Measurements from ENCODE around the gene CPNE8. TPM values are rescaled to one million over a fixed set of nuclear protein-coding genes. Genes with fewer than 3 reads are reported as not detected.

Gene CPNE8
- total and polyA plus RNA-seq, 2 of the 4 experiments (the other 2 are of a cell fraction): not detected

- H3K4ac ChIP-seq (ENCODE audit: low read depth, low read length): no peak overlapping the region
- POLR2A ChIA-PET (ENCODE audit: unreplicated experiment): no interaction called here
- CTCF ChIA-PET: no interaction called here
- H3K27me3 ChIP-seq (ENCODE audit: control insufficient read depth, insufficient read depth, low read length): no peaks in the 10 kb centered on the region
- H2BK5ac ChIP-seq (ENCODE audit: low read depth, low read length, poor library complexity, severe bottlenecking): no peak overlapping the region
- no peak overlapping the region for H2AK9ac ChIP-seq (replicated peaks; ENCODE audit: low read depth, low read length, poor library complexity)
- H3K23ac ChIP-seq (ENCODE audit: low read depth, low read length): no peak overlapping the region
- no peak overlapping the region for H2AK5ac ChIP-seq (ENCODE audit: low read depth, low read length)
- no peaks in the 10 kb centered on the region for H4K20me1 ChIP-seq (ENCODE audit: insufficient read depth, low read length)
- no peak overlapping the region for H4K91ac ChIP-seq (ENCODE audit: insufficient read depth, low read depth, low read length)
- no peak overlapping the region for H4K8ac ChIP-seq (ENCODE audit: low read depth in 2 of 2, low read length in 2 of 2)
- H3K18ac ChIP-seq (ENCODE audit: low read depth, low read length): no peak overlapping the region
- no peak overlapping the region for H3K4me2 ChIP-seq (ENCODE audit: low read depth, low read length)
- in situ Hi-C loops (cut with MboI; ENCODE audit: low sequenced_read_pairs): no loop called here
- H3K56ac ChIP-seq (ENCODE audit: extremely low read depth, insufficient read depth, low read length): no peak overlapping the region
- no peak overlapping the region for H2BK15ac ChIP-seq (ENCODE audit: low read depth, low read length)
- no peak for TF ChIP-seq MAFK (IDR thresholded peaks at IDR 0.05; ENCODE audit: low read depth, low read length)
- no peak for TF ChIP-seq MXI1 (IDR thresholded peaks at IDR 0.05; ENCODE audit: borderline replicate concordance, low read depth, low read length)
- no peak for TF ChIP-seq POLR2A (IDR thresholded peaks at IDR 0.05; ENCODE audit: low read depth, low read length)
- no peak for TF ChIP-seq RFX5 (IDR thresholded peaks at IDR 0.05; ENCODE audit: low read depth, low read length)
- no peak for TF ChIP-seq SMC3 (IDR thresholded peaks at IDR 0.05; ENCODE audit: low read depth, low read length)
- TF ChIP-seq USF2 (IDR thresholded peaks at IDR 0.05; ENCODE audit: low read depth, low read length): no peak
- no peak for TF ChIP-seq RCOR1 (IDR thresholded peaks at IDR 0.05; ENCODE audit: insufficient replicate concordance, low read length)
- TF ChIP-seq NFE2L2 (IDR thresholded peaks at IDR 0.05; ENCODE audit: low read depth, low read length): no peak
- TF ChIP-seq RAD21 (IDR thresholded peaks at IDR 0.05; ENCODE audit: low read length): no peak
- TF ChIP-seq CHD1 (IDR thresholded peaks at IDR 0.05; ENCODE audit: low read depth, low read length): no peak
- TF ChIP-seq BHLHE40 (IDR thresholded peaks at IDR 0.05; ENCODE audit: low read depth, low read length): no peak
- TF ChIP-seq CEBPB (IDR thresholded peaks at IDR 0.05; ENCODE audit: low read depth, low read length): no peak
- TF ChIP-seq MAZ (IDR thresholded peaks at IDR 0.05; ENCODE audit: borderline replicate concordance, low read depth, low read length): no peak
- no peak for TF ChIP-seq FOS (IDR thresholded peaks at IDR 0.05; ENCODE audit: low read depth, low read length)
- TF ChIP-seq ELK1 (IDR thresholded peaks at IDR 0.05; ENCODE audit: borderline replicate concordance, low read depth, low read length): no peak
- no peak for TF ChIP-seq CTCF (conservative IDR thresholded peaks at IDR 0.05; ENCODE audit: low read depth, low read length)
- no peak overlapping the region for H2AFZ ChIP-seq (replicated peaks; ENCODE audit: low read length, poor library complexity)
- H3K4me1 ChIP-seq (ENCODE audit: control insufficient read depth, insufficient read depth, low read length): no peaks in the 10 kb centered on the region
- DNase-seq (no peak), ATAC-seq (ENCODE audit: low read depth) (no peak)
- H3K14ac ChIP-seq (replicated peaks; ENCODE audit: low read depth, low read length): no peak overlapping the region
- no peak overlapping the region for H4K5ac ChIP-seq (ENCODE audit: low read depth, low read length)
- no peak overlapping the region for H3K9ac ChIP-seq (ENCODE audit: low read depth, low read length)
- H3K36me3 ChIP-seq (ENCODE audit: control insufficient read depth, insufficient read depth, low read length): no peaks in the 10 kb centered on the region
- H3K79me1 ChIP-seq (ENCODE audit: low read depth in 1 of 2, low read length in 2 of 2): no peaks in the 10 kb centered on the region
- dilution Hi-C loops (cut with HindIII; ENCODE audit: low sequenced_read_pairs, unreplicated experiment): no loop called here
- no peak overlapping the region for H2BK120ac ChIP-seq (ENCODE audit: low read depth, low read length)
- BruUV-seq (replicated peaks): no TSS peak
- peaks cover 5% of the 10 kb centered on the region; the same call in 1 of the 2 replicates for H3K9me3 ChIP-seq (ENCODE audit: control insufficient read depth, insufficient read depth, low read length)
- intact Hi-C loops (cut with micrococcal nuclease): loop anchor here (10.0 kb wide), 1 partner anchor 236 kb away; no protein-coding TSS in a partner anchor
- no peaks in the 10 kb centered on the region for H3K9me1 ChIP-seq (ENCODE audit: insufficient read depth, low read length)
- H3K4me3 ChIP-seq (ENCODE audit: insufficient read depth, low read depth, low read length): no peak overlapping the region
- H2BK20ac ChIP-seq (ENCODE audit: low read depth, low read length): no peak overlapping the region
- no peak overlapping the region for H3K27ac ChIP-seq (ENCODE audit: insufficient read depth, low read length)
Measured at GRCh38 chr12:38708466-38708865, 196.9 kb downstream of the CPNE8 start.
